Activated CD4-positive, CD25-positive, alpha-beta regulatory T cell treated with anti-CD3 and anti-CD28 coated beads, Interleukin-2, amount 50 U/mL, for 16 hours (primary cell): Measurements from ENCODE around the gene PGAP6.
"Not testable (repeated sequence)": the region's sequence is repeated elsewhere in the genome, so short reads cannot be mapped to it uniquely, and the experiment has no call there.

Experiments used
- DNase-seq: peaks from one replicate; pipeline ENCODE4 v3.0.0-alpha.2; 2020; ENCODE audit warnings: low read depth, low spot score

The PGAP6 gene

DNA sequence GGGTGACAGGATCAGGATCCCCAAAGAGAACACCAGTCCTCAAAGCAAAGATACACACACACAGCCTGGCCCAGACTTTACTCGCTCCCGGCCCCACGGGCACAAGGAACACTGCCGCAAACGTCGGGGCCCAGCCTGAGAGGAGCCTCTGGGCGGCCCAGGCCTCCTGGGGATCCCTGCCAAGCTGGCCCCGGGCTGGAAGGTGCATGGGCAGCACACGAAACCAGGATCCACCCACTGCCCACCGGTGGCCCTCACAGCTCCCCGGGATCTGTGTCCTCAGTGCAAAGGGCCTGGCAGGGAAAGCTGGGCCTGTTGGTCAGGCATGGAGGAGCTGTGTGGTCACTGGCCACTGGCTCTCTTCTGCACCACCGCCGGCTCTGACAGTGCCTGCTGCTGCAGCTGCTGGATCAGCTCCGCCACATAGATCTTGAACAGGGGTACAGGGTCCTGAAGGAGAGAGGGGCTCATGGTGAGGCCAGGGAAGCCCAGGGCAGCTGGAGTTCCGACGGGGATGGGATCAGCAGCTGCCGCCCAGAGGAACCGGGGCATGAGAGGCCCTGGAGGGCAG lies 14.4 kb downstream of the PGAP6 start:
- no peak for DNase-seq

DNA sequence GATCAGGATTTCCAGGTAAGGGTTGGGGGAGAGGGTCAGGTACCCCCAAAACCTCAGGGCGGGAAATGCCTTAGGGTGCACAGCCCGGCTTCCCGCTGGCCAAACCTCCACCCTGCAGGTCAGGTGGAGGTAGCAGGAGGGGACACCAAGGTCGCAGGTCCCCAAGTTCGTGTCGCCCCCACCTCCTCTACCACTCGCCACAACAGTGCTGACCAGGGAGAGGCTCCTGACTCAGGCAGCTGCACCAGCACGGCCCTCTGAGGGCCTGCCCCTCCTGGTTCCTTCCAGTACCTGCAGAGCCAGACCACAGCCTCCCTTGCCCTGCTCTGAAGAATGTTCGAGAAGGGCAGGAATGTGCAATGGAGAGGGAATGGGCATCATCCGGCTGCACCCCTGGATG lies 15.3 kb downstream of the PGAP6 start:
- no peak for DNase-seq

DNA sequence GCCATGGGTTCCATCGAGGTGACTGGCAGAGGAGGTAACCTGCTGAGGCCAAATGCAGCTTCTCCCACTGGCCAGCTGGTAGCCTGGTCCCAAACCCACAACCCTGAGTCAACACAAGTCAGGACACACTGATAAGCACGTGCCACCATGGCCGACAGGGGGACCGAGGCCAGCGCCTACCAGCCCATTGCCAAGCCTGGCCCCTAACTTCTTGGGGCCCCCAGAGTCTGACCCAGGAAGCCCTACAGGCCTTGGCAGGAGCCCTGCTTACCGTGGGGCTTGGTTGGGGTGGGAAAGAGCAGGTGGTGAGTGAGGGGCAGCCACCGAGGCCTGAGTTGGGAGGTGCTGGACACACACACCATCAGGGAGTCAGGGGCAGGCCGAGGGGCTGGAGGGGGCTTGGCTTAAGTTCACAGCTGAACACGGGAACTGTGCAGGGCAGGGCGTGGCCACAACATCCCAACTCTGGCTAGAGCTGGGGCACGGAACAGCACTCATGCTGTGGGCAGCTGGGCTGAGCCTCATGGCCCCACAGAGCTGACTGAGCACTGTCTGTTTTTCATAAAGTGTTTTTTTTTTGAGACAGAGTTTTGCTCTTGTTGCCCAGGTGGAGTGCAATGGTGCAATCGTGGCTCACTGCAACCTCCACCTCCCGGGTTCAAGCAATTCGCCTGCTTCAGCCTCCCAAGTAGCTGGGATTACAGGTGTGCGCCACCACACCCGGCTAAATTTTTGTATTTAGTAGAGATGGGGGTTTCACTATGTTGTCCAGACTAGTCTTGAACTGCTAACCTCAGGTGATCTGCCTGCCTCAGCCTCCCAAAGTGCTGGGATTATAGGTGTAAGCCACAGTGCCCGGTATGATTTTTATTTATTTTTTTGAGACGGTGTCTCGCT lies 16.9 kb downstream of the PGAP6 start:
- no peak for DNase-seq

DNA sequence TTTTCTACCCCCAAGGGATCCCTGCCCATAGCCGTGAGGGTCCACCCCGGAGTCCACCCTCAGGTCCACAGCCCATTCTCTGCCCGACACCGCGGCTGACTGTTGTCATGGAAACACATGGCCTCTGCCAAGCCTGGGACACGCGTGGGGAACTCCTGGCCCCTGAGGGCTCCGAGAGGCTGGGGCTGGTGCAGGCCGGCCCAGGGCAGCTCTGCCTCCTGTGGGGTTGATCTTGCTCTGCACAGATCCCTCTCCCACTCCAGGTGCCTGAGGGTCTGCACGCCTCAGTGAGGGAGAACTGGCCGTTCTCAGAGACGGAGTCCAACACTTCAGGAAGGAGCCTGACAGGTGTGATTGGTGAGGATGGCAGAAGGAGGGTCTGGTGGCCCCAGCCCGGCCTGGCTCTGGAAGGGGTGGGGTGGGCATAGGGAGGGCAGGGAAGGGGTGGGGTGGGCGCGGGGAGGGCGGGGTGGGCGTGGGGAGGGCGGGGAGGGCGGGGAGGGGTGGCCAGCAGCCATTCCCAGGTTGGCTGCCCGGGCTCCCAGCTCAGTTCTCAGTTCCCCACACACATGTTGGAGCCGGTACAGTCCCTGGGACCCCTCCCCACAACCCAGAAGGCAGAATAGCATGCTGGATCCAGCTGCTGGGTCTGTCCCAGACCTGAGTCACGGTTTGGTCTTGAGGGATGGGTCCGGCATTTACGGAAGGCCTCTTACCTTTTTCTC lies 17.9 kb downstream of the PGAP6 start:
- DNase-seq, result no peak

DNA sequence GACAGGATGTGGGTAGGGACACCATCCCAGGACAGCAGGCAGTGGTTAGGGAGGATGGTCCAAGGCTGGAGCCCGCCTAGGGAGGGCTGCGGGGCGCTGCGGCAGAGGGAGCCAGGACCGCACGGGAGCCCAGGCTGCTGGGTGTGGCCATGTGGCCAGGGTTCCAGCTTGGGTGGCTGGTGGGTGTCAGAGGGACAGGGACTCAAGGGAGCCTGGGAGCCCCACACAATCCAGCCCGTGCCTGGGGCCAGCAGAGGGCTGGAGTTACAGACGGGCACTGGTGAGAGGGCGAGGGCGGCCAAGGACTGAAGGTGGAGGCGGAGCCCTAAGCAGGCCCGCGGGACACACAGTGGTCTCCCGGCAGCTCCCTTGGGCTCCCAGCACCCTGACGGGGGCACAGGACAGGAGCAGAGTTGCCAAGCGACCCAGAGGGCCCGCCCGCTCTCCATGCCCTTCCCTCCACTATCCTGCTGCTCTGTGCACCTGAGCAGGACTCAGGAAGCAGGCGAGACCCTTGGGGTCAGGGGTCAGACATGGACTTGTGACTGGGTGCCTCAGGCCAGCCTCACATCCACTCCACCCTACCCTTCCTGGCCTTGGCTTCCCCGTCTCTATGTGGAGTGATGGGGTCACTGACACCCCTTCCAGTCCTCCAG lies 18.5 kb downstream of the PGAP6 start:
- DNase-seq, result no peak

DNA sequence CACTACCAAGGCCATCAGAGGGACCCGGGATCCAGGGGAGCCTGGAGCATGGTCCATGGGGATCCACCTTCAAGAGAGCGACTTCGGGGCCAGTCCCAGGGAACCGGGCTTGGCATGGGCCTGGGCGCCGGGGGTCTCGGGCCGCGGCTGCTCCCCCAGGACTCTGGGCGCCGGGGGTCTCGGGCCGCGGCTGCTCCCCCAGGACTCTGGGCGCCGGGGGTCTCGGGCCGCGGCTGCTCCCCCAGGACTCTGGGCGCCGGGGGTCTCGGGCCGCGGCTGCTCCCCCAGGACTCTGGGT lies 19.1 kb downstream of the PGAP6 start:
- DNase-seq, result not testable (repeated sequence)

DNA sequence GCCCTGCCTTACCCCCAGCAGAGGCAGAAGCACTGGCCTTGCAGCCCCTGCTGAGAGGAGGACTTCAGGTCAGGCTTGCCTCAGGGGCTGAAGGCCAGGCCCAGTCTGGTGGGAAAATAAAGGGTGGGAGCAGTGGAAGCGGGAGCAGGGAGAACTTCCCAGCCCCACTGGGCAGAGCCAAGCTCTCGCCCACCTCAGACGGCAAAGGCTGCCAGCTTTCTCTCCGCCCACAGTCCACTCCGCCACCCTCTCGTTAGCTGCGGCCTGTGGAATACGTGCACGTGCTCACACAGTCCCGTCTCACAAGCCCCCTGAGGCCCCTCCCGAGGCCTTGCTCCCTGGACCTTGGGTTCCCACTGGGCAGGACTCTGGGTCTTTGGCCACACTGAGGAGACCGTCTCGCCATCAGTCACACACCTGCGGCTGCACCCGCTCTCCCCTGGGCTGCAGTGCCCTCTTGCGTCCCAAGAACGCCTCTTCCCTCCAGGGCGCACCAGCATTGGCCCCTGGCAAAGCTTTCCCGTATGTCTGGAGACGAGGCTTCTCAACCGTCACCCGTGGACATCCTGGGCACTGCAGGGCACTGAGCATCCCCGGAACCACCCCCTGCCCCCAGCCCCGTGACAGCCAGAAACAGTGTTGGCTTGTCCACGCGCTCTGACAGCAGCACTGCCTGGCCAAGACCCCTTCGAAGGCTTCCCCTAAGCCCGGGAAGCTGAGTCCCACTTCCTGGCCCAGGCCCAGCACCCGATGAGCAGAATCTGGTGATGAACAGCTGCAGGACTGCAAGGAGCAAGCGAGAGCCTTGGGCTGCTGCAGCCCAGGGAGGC lies 19.7 kb downstream of the PGAP6 start:
- DNase-seq, result peak; percentile 62

DNA sequence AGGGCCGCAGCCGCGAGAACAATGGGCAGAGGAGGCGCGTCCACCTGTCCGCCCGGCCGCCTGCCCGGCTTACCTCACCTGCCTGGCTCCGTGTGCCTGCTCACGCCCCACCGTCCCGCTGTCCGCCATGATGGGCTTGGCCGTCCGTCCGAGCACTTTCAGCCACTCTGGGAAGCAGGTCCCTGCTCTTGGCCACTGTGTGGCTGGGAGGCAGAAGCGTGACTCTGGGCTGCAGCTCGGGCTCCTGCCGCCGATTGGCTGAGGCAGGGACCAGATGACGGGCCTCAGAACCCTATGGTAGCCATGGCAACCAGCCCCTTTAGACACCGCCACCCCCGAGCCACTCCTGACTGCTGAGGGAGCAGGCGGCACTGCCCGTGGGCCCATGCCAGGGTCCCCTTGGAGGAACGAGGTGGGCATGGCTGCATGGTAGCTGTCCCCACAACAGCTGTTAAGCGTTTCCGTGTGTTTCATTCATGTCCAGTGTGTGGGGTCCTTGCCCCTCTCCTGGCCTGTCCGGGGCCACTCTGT lies 20.4 kb downstream of the PGAP6 start:
- DNase-seq, result no peak

DNA sequence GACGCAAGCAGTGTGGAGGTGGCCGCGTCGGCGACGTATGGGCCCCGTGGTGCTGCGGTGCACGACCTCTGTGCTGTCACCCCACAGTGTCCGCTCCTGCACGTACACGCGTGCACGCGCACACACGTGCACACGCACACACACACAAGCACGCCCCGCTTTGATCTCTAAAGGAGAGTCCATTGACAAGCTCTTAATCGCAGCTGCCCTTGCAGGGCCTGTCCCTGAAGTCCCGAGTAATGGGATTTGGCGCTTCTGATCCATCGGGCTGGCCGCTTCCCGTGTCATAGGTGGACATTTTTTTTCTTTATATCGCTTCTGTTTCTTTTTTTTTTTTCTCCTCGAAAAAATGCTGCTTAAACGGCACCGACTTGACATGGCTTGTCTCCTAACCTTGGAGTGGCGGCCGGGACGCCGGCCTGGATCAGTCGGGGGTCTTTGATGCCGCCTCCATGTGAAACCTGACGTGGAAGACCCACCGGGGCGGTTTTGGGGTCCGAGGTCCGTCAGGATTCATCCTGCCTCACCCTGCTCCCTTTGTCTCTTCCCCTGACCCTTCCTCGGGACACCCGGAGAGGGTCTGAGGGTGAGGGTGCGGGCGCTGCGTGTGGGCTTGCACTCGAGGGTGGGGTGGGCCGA lies 21.0 kb downstream of the PGAP6 start:
- no peak for DNase-seq

DNA sequence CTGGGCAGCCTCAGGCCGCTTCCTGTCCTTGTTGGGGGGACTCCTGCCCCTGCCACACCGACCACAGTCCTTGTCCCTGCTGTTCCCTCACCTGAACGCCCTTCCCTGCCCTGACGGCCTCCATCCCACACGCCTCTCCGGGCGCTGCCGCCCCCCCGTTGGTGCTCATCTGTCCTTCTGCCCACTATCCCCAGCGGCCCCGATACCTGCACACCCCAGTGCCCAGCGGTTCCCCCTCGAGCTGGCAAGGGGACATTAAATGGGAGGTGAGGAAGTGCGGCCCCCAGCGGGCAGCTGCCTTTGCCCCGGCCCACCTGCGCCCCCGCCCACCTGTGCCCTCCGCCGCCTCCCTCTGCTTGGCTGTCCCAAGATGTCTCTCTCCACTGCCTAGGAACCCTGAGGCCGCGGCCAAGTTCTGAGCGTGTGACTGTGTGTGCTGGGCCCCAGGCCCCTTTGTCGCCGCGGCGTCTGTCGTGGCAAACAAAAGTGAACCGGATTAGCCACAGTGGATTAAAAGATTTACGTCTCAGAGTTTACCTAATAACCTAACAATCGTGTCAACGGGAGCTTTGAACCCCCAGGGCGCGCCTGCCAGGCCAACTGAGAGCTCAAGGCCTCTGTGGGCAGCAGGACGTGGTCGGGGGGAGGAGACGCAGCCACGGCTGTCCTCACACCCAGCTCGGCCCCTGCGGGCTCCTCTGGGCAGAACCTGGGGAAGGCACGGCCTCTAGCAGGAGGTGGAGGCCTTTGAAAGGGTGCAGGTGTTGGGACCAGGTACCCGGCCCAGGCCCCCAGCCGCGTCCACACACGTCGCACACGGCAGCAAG lies 21.7 kb downstream of the PGAP6 start:
- no peak for DNase-seq

DNA sequence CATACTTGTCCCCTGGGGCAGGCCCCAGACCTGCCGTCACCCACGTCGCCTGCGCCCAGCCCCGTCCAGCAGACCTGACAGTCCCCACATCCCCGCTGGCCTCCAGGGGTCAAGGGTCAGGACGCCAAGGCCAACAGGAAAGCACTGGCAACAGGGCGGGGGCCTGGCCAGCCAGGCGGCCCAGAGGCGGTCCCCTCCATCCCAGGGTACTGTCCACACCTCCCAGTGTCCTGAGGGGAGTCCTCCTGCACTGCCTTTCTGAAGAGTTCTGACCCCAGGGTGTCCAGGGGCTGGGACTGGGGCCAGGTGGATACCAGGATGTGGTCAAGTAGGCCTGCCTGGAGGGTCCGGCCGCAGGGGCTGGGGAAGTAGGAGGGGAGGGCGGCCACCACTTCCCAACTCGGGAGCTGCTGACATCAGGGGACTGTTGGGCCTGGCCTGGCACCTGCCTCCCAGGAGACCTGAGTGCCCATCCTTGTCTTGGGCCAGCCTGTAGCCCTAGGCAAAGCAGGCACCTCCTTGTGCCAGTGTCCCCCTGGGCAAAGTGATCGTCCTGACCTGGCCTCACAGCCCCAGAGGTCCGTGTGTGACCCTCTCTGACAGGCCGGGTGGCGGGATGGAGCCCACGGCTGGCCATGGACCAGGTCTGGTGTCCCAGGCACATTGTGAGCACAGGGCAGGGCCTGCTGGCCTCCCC lies 22.6 kb downstream of the PGAP6 start:
- no peak for DNase-seq

DNA sequence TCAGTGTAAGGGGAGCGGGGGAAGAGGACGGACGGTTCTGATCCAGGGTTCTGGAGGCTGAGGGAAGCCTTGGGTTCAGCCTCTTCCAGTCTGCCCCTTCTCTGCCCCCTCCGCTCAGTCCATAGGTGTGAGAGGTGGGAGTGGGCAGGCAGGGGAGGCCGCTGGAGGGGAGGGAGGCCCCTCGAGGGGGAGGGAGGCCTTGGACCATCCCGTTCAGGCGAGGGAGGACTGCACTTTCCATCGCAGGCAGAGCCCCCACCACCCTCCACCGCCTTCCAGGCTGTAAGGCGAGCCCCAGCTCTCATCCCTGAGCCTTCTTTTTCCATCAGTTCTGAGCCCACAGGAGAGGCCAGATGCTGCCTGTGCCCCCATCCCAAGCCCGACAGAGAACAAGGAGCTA lies 25.0 kb downstream of the PGAP6 start:
- no peak for DNase-seq

DNA sequence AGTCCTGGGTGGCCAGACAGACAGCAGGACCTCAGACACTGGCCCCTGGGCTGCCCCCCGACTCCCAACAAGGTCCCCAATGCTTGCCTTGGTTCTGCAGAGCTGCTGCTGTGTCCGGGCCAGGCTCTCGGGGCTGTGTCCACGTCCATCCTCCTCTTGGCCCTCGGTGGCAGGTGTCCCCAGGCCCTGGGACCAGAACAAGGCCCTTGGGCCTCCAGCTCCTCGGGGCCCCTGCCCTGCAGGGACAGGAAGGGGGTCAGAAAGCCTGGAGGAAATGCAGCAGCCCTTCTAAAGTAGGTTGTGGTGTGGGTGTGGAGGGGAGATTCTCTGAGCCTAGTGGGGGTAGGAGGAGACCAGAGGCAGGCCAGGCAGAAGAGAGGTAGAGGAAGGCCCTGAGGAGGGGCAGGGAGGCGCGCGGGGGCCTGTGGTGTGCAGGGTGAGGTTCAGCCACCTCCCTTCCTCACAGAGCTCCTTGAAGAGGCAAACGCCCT lies 26.8 kb downstream of the PGAP6 start:
- DNase-seq, result no peak

DNA sequence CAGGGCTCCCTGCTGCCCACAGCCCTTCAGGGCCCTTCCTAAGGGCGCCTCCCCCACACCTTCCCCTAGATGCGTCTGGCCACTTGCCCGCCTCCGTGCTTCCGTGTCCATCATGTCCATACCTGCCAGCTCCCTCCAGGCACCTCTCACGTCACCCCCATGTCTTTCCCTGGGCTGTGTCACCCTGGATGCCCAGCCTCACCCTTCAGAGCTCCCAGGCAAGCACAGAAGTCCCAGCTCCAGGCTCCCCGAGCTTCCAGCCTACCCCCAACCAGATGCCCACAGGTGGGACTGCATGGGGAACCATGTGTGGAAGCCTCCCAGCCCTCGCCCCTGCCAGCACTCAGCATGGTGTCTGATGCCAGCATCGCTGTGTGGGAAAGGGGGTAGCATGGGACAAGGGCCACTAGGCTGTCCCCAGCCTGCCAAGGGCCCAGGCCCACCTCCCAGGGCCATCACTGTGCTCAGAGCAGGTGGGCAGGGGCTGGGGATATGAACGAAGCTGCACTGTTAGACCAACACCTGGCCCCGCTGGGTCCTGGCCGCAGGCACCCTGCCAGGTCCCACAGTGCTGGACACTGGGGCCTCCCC lies 27.4 kb downstream of the PGAP6 start:
- DNase-seq, result no peak

DNA sequence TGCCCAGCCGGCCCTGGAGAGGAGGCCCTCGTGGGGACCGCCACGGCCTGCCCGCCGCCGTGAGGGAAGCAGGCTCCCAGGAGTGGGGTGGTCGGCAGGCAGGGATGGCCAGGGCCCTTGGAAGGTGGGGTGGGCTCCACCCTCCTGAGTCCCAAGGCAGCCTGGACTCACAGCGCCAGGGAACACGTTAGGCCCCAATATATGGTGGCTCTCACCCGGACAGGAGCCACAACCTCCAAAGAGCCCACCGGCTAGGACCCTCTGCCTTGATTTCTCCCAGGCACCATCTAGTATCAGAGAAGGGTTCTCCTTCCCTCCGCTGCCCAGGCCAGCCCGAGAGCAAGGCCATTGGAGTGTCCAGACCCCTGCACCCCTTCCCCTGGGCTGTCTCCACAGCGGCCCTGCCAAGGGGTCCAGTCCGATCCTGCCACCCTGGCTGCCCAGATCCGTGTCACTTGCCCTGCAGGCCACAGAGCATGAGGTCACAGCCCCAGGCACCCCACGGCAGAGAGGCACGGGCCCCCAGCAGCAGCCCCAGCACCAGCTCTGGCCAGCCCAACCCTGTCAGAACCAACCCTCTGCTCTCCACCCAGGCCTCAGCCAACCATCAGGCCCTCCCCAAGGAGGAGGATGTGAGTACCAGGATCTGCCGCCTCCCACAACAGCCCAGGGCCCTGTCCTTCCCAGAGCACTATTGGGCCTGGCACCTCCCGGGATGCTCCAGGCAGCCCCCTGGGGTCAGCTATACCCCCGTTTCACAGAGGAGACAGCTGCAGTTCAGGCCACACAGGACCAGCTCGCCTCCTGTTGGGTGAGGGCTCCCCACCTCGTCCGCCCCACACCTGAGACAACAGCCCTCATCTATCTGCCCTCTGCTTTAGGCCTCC lies 28.1 kb downstream of the PGAP6 start:
- DNase-seq, result no peak

DNA sequence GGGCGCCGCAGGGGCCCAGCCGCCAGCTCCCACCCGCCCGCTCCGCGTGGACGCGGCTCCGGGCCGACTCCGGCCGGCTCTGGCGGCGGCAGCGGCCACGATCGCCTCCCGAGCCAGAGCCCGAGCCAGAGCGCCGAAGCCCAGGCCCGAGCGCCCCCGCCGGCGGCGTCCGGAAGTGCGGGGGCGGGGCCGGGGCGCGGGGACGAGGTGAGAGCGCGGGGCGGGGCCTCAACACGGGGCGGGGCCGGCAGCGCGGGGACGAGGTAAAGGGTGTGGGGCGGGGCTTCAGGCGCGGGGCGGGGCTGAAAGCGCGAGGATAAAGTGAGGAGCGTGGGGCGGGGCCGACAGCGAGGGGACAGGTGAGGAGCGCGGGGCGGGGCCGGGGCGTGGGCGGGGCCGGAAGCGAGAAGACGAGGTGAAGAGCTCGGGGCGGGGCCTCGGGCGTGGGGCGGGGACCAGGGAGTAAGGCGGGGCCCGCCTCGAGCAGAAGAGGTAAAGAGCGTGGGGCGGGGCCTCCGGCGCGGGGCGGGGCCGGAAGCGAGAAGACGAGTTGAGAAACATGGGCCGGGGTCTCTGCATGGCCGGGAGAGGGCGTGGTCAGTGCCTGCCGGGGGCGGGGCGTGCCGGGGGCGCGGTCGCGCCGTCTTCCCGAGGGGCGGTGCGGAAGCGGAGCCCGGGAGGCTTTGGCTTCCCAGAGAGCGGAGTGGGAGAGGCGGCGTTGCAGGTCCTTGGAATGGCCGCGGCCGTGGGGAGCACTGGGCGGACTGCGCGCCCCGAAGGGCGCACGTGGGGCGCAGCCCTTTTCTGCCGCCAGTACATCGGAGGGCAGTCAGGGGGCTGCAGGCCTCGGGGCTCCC lies 29.0 kb downstream of the PGAP6 start, which contains the start of gene AXIN1:
AXIN1 (minus strand) TSS at position 177 of the 857 bp plus-strand sequence. CDS start 5,698 bp downstream, outside the sequence.
- DNase-seq, result peak; percentile 100
